Adipocyte (in vitro differentiated cells): Measurements from ENCODE around the gene LEUTX.

ENCODE experiments used
- DNase-seq: peaks from one replicate; pipeline ENCODE4 v3.0.0-alpha.2; 2015; ENCODE audit warnings: low read depth
- H3K27me3 ChIP-seq: replicated peaks from 2 replicates; pipeline ENCODE4 v1.7.0; 2013; ENCODE audit warnings: mild to moderate bottlenecking, low read length, moderate library complexity; ENCODE audit not compliant: control insufficient read depth, insufficient read depth
- H3K36me3 ChIP-seq: 2 replicates; pipeline ENCODE4 v1.7.0; 2013; ENCODE audit warnings: low read length, mild to moderate bottlenecking, moderate library complexity; ENCODE audit not compliant: control insufficient read depth, insufficient read depth, severe bottlenecking
- H3K4me1 ChIP-seq: 2 replicates; pipeline ENCODE4 v1.7.0; 2013; ENCODE audit warnings: mild to moderate bottlenecking, low read length, moderate library complexity; ENCODE audit not compliant: control insufficient read depth, insufficient read depth
- H3K4me3 ChIP-seq: 2 replicates; pipeline ENCODE4 v1.7.0; 2013; ENCODE audit warnings: mild to moderate bottlenecking, low read length, moderate library complexity
- H3K9ac ChIP-seq: 2 replicates; pipeline ENCODE4 v1.7.0; 2013; ENCODE audit warnings: mild to moderate bottlenecking, low read length, moderate library complexity
- H3K9me3 ChIP-seq: 2 replicates; pipeline ENCODE4 v1.7.0; 2013; ENCODE audit warnings: mild to moderate bottlenecking, low read length, moderate library complexity; ENCODE audit not compliant: control insufficient read depth

Gene LEUTX

DNA sequence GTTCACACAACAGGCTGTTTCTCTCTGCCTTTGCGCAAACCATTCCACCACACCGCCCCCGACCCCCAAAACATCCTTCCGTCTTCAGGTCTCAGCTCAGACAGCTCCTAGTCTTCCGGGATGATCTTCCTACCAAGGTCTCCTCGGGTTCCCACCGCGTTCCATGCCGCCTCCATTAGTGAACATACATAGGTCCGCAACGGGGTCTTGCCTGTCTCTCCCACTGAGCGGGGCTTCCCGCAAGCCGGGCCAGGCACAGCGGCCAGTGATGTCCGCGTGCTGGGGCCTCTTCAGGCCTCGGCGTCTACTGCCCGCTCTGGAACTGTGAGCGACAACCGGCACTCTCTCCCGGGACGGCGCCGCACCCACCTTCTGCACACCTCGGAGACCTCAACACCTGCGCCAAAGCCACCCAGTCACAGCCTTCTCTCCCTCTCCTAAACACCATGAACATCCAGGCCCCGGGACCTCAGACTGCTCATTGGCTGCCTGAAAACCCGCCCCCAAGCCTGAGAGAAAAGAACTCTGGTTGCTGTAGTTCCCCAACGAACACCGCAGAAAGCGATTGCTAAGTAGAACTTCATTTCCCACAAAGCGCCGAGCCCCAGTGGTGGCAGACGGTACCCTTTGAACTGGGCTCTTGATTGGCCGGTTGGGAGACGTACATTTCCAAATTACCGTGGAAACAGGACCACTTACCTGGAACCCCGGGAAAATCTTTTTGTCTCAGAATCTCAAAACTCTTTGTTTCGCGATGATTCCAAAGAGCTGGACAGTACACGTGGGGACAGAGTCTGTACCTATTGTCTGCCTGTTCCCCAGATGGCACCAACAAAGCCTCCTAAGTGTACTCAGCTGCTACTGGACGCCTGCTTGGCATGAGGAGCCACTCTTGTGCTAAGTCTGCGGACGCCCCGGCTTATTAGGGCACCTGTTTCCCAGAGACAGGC lies 45.8 kb downstream of the LEUTX start:
- Histone ChIP-seq H3K27me3 (no peaks in the 10 kb centered on the region), H3K36me3 (peaks cover 28% of the 10 kb centered on the region), H3K4me1 (peaks cover 11% of the 10 kb centered on the region), H3K9me3 (no peaks in the 10 kb centered on the region), H3K4me3 (peak overlapping the region; percentile 96), H3K9ac (peak overlapping the region; percentile 94)
- peak; percentile 95 for DNase-seq

DNA sequence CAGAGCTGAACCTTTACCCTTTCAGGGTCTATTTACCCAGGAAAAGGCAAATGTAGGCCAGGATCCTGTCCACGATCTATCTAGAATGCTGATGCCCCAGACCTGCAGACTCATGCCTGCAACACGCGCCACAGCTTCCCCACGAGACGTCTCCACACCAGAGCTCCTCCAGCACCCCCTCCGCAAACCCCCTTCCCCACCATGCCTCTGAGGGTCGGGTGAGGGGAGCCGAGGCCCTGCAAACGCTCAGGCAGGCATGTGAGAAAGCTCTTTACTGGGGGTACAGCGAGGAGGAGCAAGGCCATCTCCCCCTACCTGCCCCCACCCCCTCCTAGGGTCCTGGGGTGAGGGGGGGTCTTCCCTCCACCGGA lies 46.4 kb downstream of the LEUTX start:
- Histone ChIP-seq H3K27me3 (no peaks in the 10 kb centered on the region), H3K4me1 (peaks cover 11% of the 10 kb centered on the region), H3K9me3 (no peaks in the 10 kb centered on the region), H3K36me3 (peaks cover 34% of the 10 kb centered on the region), H3K4me3 (no peak overlapping the region), H3K9ac (peak overlapping the region; percentile 94)
- DNase-seq: no peak

DNA sequence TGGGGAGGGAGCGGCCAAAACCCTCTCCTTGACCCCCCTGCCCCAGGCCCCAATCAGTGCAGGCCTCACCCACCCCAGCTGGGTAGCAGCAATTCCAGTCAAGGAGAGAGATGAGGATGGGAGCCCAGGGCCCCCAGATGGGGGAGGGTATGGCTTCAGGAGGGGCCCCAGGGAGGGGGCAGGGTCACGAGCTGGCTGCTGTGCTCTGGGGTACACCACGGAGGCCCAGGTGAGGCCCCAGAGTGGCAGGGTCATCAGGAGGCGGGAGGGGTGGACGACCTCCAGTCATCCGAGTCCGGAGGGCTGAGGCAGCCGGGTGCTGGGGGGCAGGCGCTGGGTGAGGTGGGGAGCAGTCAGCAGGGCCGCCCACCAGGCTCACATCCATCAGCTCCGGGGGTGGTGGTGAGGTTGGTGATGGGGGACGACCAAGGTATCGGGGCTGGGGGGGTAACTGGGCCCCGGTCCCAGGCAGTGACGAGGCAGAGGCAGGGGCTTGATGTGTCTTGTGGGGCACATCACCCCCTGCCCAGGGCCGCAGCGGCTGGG lies 47.0 kb downstream of the LEUTX start:
- peaks cover 39% of the 10 kb centered on the region for H3K36me3 ChIP-seq
- H3K4me1 ChIP-seq: peaks cover 11% of the 10 kb centered on the region
- H3K9ac ChIP-seq: no peak overlapping the region
- no peaks in the 10 kb centered on the region for H3K9me3 ChIP-seq
- no peaks in the 10 kb centered on the region for H3K27me3 ChIP-seq
- no peak overlapping the region for H3K4me3 ChIP-seq
- DNase-seq: no peak

DNA sequence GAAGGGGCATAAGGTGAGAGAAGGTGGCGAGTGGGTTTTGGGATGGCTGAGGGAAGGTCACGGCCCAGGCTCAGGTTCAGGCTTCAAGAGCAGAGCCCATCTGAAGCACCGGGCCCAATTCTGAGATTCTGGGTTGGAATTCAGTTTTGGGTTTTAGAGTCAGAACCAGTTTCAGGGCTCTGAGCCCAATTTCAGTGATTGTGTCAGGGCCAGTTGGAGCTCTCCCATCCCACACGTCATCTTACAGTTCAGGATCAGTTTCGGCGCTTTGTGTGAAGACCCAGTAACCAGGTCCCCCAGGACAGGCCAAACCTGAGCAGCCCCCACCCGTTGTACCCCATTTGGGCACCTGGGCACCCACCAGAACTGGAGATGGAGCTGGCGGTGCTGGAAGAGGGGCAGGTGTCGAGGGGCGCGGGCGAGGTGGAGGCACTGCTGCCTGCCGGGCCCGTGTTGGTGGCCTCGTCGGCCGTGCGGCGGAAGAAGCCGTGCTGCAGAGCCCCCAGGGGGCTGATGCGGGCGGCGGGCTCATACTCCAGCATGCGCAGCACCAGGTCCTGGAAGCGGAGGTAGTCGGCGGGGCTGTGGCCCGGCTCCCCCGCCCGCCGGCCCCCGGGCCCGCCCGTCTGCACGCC lies 47.8 kb downstream of the LEUTX start:
- Histone ChIP-seq H3K9ac (no peak overlapping the region), H3K4me1 (peaks cover 11% of the 10 kb centered on the region), H3K36me3 (peaks cover 44% of the 10 kb centered on the region), H3K27me3 (no peaks in the 10 kb centered on the region), H3K4me3 (no peak overlapping the region), H3K9me3 (no peaks in the 10 kb centered on the region)
- no peak for DNase-seq

DNA sequence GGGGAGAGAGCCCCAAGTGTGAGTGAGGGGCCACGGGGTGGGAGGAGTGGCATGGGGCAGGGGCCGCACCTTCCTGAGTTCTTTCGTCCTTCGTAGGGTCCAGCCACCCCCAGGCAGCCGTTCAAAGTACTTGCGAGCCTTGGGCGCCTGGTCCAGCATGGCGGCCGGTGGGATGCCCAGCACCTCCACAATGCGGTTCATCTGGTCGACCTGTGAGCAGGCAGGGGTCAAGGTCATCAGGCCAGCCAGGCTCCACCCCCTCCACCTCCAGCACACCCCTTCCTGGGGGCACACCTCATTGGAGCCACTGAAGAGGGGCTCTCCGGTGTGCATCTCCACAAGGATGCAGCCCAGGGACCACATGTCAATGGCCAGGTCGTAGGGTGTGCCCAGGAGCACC lies 48.6 kb downstream of the LEUTX start:
- Histone ChIP-seq H3K9ac (no peak overlapping the region), H3K27me3 (no peaks in the 10 kb centered on the region), H3K4me1 (peaks cover 17% of the 10 kb centered on the region), H3K36me3 (peaks cover 44% of the 10 kb centered on the region), H3K9me3 (no peaks in the 10 kb centered on the region), H3K4me3 (no peak overlapping the region)
- no peak for DNase-seq

DNA sequence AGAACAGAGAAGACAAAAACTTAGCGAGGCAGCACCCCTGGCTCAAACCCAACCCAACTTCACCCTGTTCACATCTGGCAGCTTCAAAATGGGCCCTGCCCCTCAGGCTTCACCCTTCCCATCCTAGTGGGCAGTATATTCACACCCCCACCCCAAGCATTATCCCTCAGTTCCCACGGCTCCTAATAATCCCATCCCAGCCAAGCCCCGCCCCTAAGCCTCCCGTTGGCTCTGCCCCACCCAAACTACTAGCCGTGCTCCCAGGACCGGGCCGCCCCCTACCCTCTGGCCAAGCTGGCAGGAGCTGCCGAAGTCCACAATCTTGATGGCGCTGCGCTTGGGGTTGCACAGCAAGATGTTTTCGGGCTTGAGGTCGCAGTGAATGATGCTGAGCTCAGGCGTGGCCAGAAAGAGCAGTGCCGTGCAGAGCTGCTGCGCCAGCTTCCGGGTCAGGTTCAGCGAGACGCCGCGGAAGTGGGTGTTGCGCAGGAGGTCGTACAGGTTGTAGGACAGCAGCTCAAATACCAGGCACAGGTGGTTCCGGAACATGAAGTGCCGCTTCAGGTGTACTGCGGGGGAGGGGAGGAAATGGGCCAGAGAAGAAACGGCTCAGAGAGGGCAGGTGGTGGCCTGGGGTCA lies 49.5 kb downstream of the LEUTX start:
- H3K4me3 ChIP-seq: no peak overlapping the region
- no peaks in the 10 kb centered on the region for H3K9me3 ChIP-seq
- H3K36me3 ChIP-seq: peaks cover 44% of the 10 kb centered on the region
- no peaks in the 10 kb centered on the region for H3K27me3 ChIP-seq
- no peak overlapping the region for H3K9ac ChIP-seq
- H3K4me1 ChIP-seq: peaks cover 25% of the 10 kb centered on the region
- no peak for DNase-seq

DNA sequence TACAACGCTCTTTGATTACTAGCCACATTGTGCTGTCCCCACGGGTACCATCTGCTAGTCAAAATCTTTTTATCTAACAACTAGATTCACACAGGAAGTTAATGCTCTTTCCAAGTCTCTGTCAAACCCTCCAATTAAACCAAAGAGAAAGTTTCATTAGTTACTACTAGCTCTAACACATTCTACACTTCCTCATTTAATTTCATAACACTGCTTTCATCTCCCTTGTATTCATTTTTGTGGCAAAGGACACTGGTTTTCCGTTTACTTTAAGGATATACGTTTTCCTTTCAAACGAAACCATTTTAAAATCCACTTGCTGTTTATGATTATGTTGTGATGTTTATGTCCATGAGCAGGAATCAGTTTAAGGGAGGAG lies 50.0 kb downstream of the LEUTX start:
- H3K36me3 ChIP-seq: peaks cover 44% of the 10 kb centered on the region
- H3K4me3 ChIP-seq: no peak overlapping the region
- no peaks in the 10 kb centered on the region for H3K27me3 ChIP-seq
- no peak overlapping the region for H3K9ac ChIP-seq
- H3K4me1 ChIP-seq: peaks cover 22% of the 10 kb centered on the region
- DNase-seq: no peak
- no peaks in the 10 kb centered on the region for H3K9me3 ChIP-seq

DNA sequence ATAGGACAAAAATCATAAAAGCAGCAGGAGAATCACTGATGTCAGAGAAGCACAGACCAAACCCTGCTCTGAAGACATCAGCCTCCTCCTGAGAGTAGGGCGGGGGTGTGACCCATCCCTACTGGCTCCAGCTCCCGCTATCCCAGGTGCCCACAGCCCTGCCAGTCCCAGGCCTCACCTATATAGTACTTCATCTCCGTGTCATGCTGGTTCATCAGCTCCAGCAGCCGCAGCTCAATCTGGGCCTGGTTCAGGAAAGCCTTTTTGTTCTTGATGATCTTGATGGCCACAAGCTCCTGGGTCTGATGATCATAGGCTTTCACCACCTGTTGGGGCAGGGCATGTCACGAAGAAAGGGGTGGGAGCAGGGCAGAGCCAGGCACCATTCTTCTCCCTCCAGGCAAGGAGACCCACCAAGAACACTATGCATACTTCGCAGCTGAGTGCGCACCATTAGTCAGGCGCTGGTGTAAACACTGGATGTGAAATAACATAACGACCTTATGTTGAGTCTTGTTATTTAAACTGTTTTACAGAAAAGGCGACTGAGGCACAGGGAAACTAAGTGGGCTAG lies 51.1 kb downstream of the LEUTX start:
- no peak overlapping the region for H3K9ac ChIP-seq
- no peaks in the 10 kb centered on the region for H3K27me3 ChIP-seq
- H3K4me1 ChIP-seq: peaks cover 19% of the 10 kb centered on the region
- H3K4me3 ChIP-seq: no peak overlapping the region
- H3K9me3 ChIP-seq: no peaks in the 10 kb centered on the region
- H3K36me3 ChIP-seq: peaks cover 50% of the 10 kb centered on the region
- no peak for DNase-seq

DNA sequence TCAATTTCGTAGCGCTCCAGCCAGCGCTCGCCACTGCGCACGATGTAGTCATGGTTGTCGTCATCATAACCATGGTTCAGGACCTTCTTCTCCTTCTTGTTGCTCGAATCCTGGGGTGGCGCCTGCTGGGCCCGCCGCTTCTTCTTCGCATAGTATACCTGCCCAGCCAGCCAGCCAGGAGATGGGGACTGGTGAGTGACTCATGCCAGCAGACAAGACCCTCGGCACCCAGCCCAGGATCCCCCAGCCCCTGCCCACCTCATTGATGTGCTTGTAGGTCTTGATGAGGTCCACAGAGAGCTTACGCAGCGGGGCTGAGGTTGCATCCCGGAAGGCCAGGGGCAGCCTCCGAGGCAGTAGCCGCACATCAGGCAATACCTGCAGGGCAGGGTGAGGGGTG lies 51.8 kb downstream of the LEUTX start:
- no peak for DNase-seq
- Histone ChIP-seq H3K9me3 (no peaks in the 10 kb centered on the region), H3K27me3 (no peaks in the 10 kb centered on the region), H3K4me3 (no peak overlapping the region), H3K4me1 (peaks cover 17% of the 10 kb centered on the region), H3K9ac (no peak overlapping the region), H3K36me3 (peaks cover 56% of the 10 kb centered on the region)

DNA sequence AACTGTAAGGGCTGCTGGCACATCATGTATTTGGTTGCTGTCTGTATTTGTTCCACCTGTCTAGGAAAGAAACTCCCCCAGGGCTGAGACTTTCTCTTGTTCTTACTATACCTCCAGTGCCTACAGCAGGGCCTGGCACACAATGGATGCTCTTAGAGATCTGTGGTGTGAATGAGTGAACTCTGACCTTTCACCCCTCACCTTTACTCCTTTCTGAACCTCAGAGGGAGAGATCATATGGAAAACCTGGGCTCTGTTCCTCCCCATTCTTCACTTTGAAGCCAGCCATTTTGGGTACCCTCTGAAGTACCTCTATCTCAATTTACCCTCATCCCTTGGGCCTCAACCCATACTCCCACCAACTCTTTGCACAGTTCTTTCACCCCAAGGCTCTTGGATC lies 52.2 kb downstream of the LEUTX start:
- peaks cover 17% of the 10 kb centered on the region for H3K4me1 ChIP-seq
- DNase-seq: no peak
- no peak overlapping the region for H3K4me3 ChIP-seq
- H3K9ac ChIP-seq: no peak overlapping the region
- H3K9me3 ChIP-seq: no peaks in the 10 kb centered on the region
- no peaks in the 10 kb centered on the region for H3K27me3 ChIP-seq
- H3K36me3 ChIP-seq: peaks cover 58% of the 10 kb centered on the region

DNA sequence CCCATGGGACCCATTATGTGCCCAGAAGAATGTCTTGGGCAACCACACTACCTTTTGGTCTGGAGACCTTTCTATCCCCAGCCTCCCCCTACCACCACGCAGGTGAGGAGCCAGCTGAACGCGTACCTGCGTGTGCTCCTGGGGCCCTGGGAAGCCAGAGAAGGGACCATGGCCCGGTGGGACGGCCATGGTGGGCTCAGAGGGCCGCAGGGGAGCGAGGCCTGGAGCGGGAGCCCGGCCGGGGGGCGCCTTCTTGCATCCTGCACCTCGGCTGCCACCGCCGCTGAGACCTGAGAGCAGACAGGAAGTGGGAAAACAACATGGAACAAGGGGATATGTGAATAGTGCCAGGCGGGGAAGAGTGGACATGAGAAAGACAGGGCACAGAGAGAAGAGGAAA lies 53.0 kb downstream of the LEUTX start:
- Histone ChIP-seq H3K4me1 (peaks cover 17% of the 10 kb centered on the region), H3K9me3 (no peaks in the 10 kb centered on the region), H3K4me3 (no peak overlapping the region), H3K27me3 (no peaks in the 10 kb centered on the region), H3K36me3 (peaks cover 59% of the 10 kb centered on the region), H3K9ac (no peak overlapping the region)
- no peak for DNase-seq
